AG09309 (cell line): Measurements from ENCODE around the gene TUBE1.
"Not testable (repeated sequence)": the region's sequence is repeated elsewhere in the genome, so short reads cannot be mapped to it uniquely, and the experiment has no call there.

ENCODE experiments used
- DNase-seq: peaks from one replicate; pipeline ENCODE4 v3.0.0-alpha.2; 2010; ENCODE audit warnings: low read depth
- H3K4me3 ChIP-seq: 2 replicates; pipeline ENCODE4 v1.5.1; 2011; ENCODE audit warnings: mild to moderate bottlenecking, low read depth, low read length, moderate library complexity; ENCODE audit not compliant: control insufficient read depth
- TF ChIP-seq, protein P1 (sequence below): IDR thresholded peaks from 2 replicates; pipeline ENCODE4 v1.5.1; 2011; ENCODE audit warnings: mild to moderate bottlenecking, low read depth, low read length, inconsistent platforms; ENCODE audit not compliant: insufficient read depth, control insufficient read depth; ENCODE audit errors: missing control alignments

TUBE1 gene

DNA sequence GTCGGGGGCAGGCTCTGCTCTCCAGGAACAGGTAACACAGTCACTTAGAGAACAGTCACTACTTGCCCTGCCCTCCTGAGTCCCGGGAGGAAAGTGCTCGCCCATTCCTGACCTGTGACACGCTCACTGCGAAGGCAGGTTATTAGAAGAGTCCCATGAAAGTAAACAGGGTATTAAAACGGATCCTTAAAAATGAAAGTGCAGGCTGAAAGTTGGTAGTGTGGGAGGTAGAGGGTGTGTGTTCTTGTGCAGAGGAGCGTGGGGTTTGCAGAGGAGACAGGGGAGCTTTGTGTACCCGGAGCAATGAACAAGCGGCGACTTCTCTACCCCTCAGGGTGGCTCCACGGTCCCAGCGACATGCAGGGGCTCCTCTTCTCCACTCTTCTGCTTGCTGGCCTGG lies 33.3 kb downstream of the TUBE1 start, which contains the start of gene CCN6:
Gene CCN6, plus strand, starts transcription at position 104 of the 400 bp plus-strand sequence. Its CDS starts 254 bp downstream, at position 358.
- TF ChIP-seq, protein P1, sequence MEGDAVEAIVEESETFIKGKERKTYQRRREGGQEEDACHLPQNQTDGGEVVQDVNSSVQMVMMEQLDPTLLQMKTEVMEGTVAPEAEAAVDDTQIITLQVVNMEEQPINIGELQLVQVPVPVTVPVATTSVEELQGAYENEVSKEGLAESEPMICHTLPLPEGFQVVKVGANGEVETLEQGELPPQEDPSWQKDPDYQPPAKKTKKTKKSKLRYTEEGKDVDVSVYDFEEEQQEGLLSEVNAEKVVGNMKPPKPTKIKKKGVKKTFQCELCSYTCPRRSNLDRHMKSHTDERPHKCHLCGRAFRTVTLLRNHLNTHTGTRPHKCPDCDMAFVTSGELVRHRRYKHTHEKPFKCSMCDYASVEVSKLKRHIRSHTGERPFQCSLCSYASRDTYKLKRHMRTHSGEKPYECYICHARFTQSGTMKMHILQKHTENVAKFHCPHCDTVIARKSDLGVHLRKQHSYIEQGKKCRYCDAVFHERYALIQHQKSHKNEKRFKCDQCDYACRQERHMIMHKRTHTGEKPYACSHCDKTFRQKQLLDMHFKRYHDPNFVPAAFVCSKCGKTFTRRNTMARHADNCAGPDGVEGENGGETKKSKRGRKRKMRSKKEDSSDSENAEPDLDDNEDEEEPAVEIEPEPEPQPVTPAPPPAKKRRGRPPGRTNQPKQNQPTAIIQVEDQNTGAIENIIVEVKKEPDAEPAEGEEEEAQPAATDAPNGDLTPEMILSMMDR: no peak
- DNase-seq: no peak
- no peak within 1 kb of the TSS for H3K4me3 ChIP-seq

- H3K4me3 ChIP-seq, DNase-seq: not testable (repeated sequence)
Observed at GRCh38 chr6:112051251-112051740, 36.0 kb downstream of the TUBE1 start.

DNA sequence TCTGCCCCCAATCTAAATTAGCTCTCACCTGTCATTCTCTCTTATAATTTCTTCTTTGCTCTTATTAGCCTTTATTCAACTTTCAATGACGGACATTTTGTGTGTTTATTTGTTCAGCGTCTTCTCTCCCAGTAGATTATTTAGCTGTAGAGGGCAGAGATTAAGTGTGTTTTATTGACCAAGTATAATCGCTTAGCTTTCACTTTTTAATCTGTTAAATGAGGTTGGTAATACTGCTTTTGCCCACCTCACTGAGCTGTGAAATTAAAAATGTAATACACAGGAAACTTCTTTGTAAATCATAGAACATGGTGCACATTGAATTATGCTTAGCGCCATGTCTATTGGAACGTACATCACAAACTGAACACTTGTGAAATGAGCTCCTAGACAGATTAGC lies 36.9 kb downstream of the TUBE1 start:
- H3K4me3 ChIP-seq: no peak overlapping the region
- TF ChIP-seq, protein P1: no peak
- DNase-seq: no peak

DNA sequence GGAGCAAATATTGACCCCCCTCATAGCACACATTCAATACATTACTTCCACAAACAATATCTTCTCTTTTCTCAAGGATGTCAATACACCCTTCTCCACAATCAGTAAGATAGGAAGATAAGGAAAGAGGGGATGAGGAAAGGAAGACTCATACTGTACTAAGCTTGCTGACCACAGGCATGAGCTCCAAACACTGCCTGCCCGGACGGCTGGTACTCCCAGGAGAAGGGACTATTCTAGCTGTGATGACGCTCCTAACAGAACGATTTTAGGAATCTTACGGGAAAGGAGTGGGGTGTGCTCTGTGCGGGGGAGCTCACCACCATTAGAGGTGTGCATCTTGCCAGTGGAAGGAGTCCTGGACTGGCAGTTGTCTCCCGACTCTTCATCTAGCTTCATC lies 37.3 kb downstream of the TUBE1 start:
- no peak overlapping the region for H3K4me3 ChIP-seq
- DNase-seq: no peak
- TF ChIP-seq, protein P1: no peak

DNA sequence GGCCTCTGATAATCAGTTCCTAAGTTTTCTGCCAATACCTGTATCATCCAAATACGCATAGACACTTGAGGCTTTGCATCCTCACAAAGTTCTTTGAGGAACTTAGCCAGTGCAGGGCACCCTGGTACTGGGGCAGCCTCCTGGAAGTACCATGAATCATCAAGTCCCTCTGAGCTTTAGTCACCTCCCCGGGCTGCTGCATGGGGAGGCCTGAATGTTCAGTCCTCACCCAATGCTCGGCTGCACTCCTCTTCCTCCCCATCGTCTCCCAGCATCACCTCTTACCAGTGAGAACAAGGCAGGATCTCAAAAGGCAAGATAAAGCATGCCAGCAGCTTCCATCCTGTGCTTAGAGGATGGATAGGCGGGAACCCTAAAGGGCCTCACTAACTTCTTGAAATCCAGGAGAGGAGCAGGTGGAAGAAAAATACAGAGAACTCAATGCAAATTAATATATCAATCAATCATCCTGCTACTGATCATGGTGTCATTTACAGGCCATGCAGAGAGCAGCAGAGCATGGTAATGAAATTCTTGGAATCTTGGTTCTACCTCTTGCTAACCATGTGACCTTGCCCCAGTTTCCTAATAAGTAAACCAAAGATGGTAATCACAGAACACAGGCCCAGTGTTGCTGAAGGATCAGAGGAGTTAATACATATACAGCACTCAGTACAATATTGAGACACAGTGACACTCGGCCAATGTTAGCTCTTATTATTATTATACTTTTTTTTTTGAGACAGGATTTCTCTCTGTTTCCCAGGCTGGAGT lies 38.1 kb downstream of the TUBE1 start:
- no peak for DNase-seq
- no peak overlapping the region for H3K4me3 ChIP-seq
- TF ChIP-seq, protein P1: no peak

- not testable (repeated sequence) for H3K4me3 ChIP-seq, DNase-seq
Observed at GRCh38 chr6:112047523-112047922, 39.8 kb downstream of the TUBE1 start.

- TF ChIP-seq, protein P1: no peak
- peak; percentile 93 for DNase-seq
Observed at GRCh38 chr6:112044856-112045255, 42.4 kb downstream of the TUBE1 start.

More at GRCh38 chr6:112044856-112045255, 42.4 kb downstream of the TUBE1 start:
- H3K4me3 ChIP-seq: no peak overlapping the region
